Activated CD8-positive, alpha-beta memory T cell treated with anti-CD3 and anti-CD28 coated beads for 4 hours (primary cell): ENCODE data around the gene CAST.

Experiments used
- DNase-seq, 2 donors: peaks; one replicate each; pipeline ENCODE4 v3.0.0-alpha.2; 2020; ENCODE audit warnings: low read depth in 2 of 2

Gene CAST

DNA sequence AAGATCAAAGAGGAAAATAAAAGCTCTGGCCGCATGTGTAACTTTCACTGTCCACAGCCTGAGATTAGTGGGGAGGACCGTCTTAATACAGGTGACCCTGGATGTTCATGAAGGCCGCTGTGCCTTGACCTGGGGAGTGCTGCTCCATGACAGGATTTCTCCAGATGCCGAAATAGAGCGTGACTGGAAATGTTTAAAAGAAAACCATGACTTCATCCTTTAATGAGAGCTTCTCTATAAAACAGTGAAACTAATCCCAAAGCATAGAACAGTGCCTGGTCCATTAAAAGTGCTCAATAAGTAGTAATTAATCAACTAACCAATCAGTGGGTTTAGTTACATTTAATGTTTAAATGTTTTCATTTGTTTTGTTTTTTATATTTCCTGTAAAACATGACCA lies 82.8 kb downstream of the CAST start:
- DNase-seq = no peak

DNA sequence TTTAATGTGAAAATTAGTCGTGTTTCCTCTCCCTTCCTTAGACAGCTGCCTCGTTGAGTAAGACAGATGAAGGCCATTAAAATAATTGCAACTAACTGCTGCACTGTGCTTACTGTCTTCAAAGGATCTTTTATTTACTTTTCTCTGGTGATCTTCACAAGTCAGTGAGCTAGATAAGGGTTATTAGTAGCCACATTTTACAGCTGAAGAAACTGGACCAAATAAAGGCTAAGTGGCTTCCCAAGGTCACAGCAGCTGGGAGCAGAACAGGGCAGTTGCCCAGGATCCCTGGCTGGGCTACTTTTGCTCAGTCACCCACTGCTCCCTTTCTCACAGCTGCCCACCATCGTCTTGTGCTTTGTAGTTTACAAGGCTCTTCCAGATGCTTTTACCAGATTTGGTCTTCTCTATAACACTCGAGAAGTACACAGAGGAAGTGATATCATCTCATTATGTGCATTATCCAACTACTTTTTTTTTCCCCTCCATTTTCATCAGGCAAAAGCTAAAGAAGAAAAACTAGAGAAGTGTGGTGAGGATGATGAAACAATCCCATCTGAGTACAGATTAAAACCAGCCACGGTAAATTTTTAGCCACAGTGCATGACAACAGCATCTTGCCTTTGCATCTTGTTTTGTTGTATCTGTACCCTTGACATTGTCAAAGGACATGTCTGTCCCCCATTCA lies 83.8 kb downstream of the CAST start:
- DNase-seq = no peak

GRCh38 chr5:96747720-96748119 lies 85.5 kb downstream of the CAST start:
- DNase-seq = no peak

GRCh38 chr5:96750110-96750822 lies 88.1 kb downstream of the CAST start:
- DNase-seq = no peak

DNA sequence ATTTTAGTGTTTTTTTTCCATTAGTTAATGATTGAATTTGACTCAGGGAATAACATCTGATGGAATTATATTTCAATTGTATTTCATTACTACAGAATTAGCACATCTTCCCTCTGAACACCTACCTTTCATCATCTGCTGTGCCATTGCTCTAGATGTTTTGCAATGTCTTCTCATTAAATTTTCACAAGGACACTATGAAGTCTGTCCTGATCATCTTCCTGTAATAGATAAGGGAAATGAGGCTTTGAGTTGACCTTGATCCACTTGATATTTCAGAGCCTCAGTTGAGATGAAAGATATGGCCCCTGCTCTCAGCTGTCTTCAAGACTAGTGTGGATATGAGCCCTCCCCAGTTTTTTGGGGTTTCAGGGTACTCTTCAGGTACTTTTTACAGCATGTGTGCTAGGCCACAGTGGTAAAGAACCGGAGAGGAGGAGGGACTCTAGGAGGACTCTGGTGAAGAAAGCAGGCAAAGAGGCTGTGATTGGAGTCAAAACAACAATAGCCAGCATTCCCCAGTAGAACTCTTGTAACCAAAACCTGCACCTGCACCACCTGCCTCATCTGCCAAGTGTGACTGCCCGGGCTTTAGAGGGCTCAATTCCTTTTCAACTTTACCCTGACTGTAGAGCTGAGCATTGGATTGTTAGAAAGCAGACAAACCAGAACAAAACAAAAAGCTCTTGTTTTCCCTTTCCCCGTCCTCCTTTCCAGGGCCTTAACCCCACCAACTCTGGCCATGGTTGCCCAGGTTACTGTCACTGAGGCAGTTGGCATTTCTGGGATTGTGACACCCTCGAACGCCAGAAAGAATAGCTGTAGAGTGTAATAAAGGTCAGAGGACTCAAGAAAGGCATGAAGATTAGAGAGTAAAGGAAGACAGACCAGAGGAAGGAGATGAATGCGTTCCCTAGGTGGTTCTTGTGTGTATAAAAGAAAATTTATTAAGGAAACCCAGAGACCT lies 89.3 kb downstream of the CAST start:
- no peak for DNase-seq

DNA sequence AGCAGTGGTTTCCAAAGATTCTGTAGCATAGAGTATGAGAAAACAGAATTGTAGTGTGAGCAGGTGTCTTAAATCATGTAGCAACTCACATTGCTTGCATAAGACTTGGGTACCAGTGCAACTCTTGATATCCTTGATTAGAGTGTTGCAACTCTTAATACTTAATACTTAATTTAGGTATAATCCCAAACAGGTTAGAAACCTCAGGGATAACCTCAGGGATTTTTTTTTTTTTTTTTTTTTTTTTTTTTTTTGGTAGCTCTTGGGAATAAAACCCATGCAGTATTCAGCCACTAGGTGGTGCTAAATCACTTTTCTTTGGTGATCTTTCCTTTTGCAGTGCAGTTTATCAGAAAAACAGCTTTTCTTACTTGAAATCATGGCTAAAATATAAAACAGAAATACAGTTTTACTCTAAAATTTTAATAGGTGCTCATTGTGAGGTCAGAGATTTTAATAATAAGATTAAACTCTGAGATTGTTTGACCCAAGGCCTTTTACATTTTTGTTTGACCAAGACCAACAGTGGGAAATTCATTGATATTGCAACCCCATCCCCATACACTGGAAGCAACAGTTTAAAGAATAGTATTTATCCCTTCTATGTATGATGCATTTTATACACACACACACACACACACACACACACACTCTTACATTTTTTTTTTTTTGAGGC lies 90.3 kb downstream of the CAST start:
- no peak for DNase-seq

GRCh38 chr5:96753017-96753397 lies 90.8 kb downstream of the CAST start:
- DNase-seq = no peak

DNA sequence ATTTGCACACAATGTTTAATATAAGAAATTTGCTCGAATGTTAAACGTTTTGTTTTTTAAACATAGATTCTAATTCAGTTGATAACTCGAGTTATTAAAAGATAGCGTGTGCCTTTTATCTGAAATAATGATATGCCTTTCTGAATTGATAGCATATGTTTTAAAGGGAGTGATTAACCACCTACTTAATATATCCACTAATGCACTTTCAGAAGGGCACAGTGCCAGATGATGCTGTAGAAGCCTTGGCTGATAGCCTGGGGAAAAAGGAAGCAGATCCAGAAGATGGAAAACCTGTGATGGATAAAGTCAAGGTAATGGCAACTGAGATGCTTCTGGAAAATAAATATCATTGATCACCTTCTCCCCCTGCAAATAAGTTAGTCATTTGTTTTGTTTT lies 91.7 kb downstream of the CAST start:
- no peak for DNase-seq

DNA sequence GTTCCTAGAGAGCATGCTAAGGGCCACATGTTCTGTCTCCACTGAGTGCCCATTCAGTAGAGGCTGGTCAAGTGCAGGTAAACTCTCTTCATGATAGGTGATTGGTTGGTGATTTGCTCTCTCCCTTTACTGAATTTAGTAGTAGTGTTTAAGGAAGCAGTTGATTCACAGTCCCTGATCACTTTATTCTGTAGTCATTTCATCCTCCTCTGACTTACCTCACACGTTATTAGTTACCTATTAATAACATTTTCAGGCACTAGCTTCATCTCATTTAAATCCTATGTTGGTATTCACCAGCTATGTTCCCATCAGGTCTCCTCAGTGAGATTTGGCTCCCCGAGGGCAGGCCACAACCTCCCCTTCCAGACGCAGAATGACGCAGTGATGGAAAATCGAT lies 93.7 kb downstream of the CAST start:
- DNase-seq = no peak

DNA sequence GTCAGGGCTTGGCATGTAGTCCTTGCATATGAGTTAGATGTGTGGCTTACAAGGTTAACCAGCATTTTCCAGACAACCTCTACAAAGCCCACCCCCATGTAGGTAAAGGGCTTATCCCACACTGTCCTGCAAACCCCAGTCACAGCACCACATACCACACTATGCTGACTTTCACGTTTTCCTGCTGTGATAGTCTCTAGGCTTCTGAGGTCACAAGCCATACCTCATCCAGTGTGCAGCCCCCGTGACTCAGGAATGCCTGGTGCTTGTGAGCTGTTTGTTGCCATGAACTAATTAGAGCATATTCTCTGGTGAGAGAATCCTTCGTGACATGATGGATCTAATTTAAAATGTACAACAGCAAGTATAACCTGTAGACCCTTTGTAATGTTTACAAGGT lies 94.8 kb downstream of the CAST start:
- DNase-seq = no peak

DNA sequence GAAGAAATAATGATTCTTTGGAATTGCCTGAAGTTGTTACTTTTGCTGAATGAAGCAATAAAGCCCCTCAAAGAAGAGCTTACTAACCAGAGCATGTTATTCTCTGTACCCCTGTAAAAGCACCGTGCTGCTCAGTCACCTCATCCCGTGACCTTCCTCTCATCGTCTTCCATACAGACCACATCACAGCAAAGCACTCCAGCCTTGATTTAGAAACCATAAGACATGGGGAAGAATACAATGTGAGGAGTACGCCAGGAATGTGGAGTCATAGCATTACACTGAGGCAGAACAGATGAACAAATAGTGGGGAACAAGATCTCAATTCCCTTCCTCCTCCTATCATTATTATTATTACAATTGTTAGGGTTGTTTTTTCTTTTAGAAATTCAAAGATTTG lies 96.4 kb downstream of the CAST start:
- no peak for DNase-seq

DNA sequence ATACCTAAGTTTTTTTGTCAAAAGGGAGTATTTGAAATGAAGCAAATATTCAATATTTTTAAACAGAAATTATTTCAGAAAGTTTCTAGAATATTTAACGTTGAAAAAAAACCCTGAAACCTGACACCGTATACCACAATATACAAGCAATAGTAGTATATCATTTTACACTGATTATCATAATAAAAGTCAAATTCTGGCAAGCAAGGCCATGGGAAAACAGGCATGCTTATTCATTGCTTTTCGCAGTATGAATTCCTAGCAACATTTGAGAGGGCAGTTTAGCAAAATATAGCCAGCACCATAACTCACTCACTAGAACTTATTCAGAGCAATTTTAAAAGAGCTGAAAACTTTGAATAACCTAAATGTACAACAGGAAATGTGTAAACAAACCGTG lies 99.4 kb downstream of the CAST start:
- no peak for DNase-seq

GRCh38 chr5:96763026-96763425 lies 100.8 kb downstream of the CAST start:
- no peak for DNase-seq

DNA sequence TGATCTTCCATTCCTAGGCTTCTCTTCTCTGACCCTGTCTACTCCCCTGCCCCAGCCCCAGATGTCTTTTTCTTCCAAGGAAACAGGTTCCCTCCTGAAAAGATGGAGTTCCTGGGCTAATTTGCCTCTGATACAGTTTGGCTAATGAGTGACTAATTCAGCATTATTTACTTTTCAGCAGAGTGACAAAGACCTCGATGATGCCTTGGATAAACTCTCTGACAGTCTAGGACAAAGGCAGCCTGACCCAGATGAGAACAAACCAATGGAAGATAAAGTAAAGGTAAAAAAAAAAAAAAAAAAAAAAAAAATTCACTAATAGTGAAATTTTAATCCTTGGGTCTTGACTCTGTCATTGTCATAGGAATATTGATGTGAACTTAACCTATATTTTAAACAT lies 102.9 kb downstream of the CAST start:
- DNase-seq = no peak

DNA sequence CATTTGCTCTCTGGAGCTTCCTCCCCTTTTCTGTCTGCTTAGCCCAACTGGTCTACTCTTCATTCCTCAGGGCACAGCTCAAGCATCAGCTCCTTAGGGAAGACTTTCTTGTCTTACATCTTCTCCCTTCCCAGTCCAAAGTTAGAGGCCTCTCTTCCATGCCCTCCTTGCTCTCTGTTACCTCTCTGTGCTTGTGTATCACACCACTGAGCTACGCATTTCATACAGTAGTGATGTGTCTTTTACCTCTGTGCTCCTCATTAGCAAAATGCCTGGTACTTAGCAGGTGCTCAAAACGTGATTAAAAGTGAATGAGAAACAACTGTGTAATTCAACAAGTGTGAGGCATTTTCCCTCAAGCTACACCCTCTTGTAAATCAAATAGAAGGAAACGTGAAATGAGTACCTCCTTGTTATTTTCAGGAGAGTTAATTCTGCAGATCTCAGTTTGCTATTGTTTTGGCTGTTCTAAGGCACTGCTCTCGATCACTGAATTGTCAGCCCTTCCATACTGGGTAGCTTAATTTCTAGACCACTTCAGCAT lies 106.6 kb downstream of the CAST start:
- no peak for DNase-seq

DNA sequence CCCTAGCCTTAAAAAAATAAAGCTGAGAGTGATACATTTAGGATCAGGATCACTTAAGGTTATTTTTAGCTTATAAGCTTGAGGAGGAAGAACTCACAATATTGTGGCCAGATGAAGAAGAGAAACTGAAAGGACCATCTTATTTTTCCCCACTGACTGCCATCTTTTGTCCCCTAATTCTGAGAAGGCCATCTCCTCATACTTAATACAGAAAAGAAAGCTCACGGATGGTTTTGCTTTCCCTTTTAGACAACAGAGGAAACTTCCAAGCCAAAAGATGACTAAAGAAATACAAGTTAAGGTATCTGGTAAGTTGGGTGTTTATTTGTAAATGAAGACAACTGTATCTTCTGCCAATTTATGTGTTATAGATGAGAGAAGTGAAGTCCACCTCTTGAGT lies 109.2 kb downstream of the CAST start:
- DNase-seq = no peak

DNA sequence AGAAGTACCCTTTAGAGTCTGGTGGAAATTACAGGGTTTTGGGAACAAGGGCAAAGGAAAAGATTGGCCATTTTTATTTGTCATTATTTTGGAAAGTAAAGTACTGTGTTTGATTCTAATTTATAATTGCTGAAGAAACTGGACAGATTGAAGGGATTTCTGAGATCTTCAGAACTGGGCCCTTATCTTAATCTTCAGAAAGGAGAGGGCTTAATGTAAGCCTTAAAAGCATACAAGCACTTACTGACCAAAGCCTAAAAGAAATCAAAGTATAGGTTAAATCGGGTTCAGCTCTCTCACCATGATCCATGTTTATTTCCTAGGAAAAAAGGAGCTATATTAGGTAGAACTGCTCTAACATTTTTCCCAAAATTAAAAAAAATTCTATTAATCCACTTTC lies 109.9 kb downstream of the CAST start:
- DNase-seq = no peak

GRCh38 chr5:96772542-96772941 lies 110.4 kb downstream of the CAST start:
- DNase-seq = no peak

- DNase-seq = no peak
Measured at GRCh38 chr5:96775050-96775449, 112.9 kb downstream of the CAST start.

- no peak for DNase-seq
Measured at GRCh38 chr5:96775689-96776088, 113.5 kb downstream of the CAST start.

DNA sequence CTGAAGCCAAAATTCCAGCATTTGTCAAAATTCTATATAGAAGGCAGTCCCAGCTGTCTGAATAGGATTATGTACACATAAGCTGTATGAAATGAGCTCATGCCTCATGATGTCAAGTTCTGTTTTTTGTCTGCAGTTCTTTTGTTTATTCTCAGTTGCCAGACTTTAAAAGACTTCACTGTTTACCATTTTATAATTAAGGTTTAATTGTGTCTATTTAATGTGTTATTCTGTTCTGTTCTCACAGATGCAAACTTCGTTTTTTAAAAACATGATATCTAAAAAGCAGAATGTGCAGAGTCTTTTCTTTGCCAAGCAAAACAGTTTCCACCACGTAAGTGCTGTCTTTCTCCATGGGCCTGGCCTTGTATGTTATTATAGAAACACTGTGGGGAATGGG lies 114.4 kb downstream of the CAST start:
- no peak for DNase-seq

DNA sequence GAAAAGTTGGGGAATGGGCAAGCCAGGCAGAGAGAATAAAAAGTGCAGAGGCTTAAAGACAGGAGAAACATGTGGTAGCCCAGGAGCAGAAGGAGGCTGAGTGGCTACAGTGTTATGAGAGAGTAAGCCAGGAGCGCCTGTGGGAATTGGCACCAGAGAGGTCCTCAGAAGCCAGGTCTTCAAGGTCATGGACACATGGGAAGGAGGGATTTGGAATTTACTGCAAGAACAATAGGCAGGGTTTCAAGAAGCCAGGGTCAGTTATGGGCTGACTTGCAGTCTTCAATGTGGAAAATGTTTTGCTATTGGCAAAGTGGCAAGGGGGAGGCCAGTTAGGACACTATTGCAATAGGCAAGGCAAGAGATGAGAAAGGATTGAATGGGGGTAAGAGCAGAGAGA lies 116.2 kb downstream of the CAST start:
- no peak for DNase-seq
